ENCODE data around the gene FAM20C. TPM values are rescaled to one million over a fixed set of nuclear protein-coding genes. Genes with fewer than 3 reads are reported as not detected.

The FAM20C gene
- total and polyA plus RNA-seq, 7 donors: 3.0 to 51.3 (median 21.0) TPM

GRCh38 chr7:258476-259190 is 66.3 kb downstream of the FAM20C start:
- no peaks in the 10 kb centered on the region for H3K9me3 ChIP-seq
- H3K27ac ChIP-seq: no peak overlapping the region
- no peaks in the 10 kb centered on the region for H3K4me1 ChIP-seq
- TF ChIP-seq POLR2AphosphoS5 (IDR thresholded peaks at IDR 0.05): no peak
- no peak overlapping the region for H3K4me3 ChIP-seq
- H3K27me3 ChIP-seq: no peaks in the 10 kb centered on the region
- peaks cover 40 to 79% (median 55%) of the 10 kb centered on the region in 4 donors for H3K36me3 ChIP-seq
- no peak for DNase-seq
- intact Hi-C loops (cut with DNase I): no loop called here
- WGBS, 2 donors: 95 to 96% methylated on average over 31 of the region's 31 CpGs

DNA sequence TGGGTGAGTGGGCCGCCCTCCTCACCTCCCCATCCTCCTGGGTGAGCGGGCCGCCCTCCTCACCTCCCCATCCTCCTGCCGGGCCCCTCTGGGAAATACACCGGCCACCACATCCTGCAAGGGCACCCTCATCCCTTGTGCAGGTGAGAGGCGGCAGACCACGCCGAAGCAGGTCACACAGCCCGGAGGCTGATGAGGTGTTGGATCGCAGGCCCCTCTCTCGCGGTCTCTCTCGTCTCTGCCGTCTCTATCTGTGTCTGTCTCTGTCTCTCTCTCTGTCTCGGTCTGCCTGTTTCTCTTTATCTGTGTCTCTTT is 66.8 kb downstream of the FAM20C start:
- Histone ChIP-seq H3K36me3 (peaks cover 40 to 74% (median 53%) of the 10 kb centered on the region in 4 donors), H3K4me3 (no peak overlapping the region), H3K27me3 (no peaks in the 10 kb centered on the region), H3K4me1 (no peaks in the 10 kb centered on the region), H3K9me3 (no peaks in the 10 kb centered on the region), H3K27ac (no peak overlapping the region)
- TF ChIP-seq POLR2A (IDR thresholded peaks at IDR 0.05) (no peak), POLR2AphosphoS5 (IDR thresholded peaks at IDR 0.05) (no peak), EP300 (IDR thresholded peaks at IDR 0.05) (no peak), CTCF (IDR thresholded peaks at IDR 0.05) (no peak)
- WGBS, 2 donors: 96 to 97% methylated on average over 15 of the region's 15 CpGs
- DNase-seq: no peak
- intact Hi-C loops (cut with DNase I): no loop called here

- peaks cover 40 to 66% (median 52%) of the 10 kb centered on the region in 4 donors for H3K36me3 ChIP-seq
These were observed 67.5 kb downstream of the FAM20C start for GRCh38 chr7:259751-260405.

DNA sequence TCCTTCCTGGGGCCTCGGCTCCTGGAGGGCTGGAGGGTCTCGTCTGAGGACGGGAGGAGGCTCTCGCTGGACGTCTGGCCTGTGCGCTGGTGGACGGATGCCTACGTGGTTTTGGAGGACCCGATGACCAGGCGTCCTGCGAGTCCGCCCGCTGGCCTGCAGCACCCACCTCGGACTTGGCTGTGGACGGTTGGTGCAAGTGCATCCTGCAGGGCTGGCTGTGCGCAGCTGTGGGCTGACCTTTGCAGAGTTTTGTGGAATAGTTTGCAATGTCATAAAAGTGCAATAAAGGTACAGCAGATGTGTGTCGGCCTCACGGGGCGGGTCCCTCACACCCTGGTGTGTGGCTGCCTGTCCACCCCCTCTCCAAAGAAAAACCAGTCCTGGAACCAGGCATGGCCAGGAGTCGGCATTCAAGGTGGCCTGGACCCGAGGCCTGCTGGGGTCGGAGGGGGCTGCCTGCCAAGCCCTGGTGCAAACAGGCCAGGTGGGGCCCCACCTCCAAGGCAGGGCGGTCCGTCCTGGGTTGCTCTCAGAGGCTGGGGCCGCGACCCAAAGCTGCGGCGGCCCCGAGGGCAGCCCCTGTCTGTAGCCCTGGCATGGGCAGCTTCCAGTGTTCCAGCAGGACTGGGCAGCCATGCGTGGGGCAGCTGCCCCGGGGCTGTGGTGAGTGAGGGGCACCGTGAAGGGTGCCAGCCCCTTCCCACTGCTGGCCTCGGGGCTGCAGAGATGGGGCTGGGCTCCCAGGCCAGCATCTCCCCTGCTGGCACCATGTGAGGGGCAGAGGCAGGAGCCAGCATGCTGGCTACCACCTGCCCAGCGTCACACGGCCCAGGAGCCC is 68.3 kb downstream of the FAM20C start:
- no peaks in the 10 kb centered on the region for H3K4me1 ChIP-seq
- TF ChIP-seq CTCF (IDR thresholded peaks at IDR 0.05) (no peak), POLR2AphosphoS5 (IDR thresholded peaks at IDR 0.05) (peak in 1 of 4 donors; percentile 30), EP300 (IDR thresholded peaks at IDR 0.05) (no peak), POLR2A (IDR thresholded peaks at IDR 0.05) (no peak)
- 30 to 73% methylated on average over 35 of the region's 35 CpGs for WGBS, 2 donors
- H3K4me3 ChIP-seq: no peak overlapping the region
- H3K9me3 ChIP-seq: no peaks in the 10 kb centered on the region
- no peak for DNase-seq
- peaks cover 38 to 58% (median 48%) of the 10 kb centered on the region in 4 donors for H3K36me3 ChIP-seq
- no peak overlapping the region for H3K27ac ChIP-seq
- no peaks in the 10 kb centered on the region for H3K27me3 ChIP-seq
- intact Hi-C loops (cut with DNase I): no loop called here

More at GRCh38 chr7:259751-260405, 67.5 kb downstream of the FAM20C start:
- whole genome bisulfite sequencing, 2 donors: 87 to 91% methylated on average over 44 of the region's 44 CpGs
- no peak for DNase-seq
- Histone ChIP-seq H3K4me1 (no peaks in the 10 kb centered on the region), H3K4me3 (no peak overlapping the region), H3K9me3 (no peaks in the 10 kb centered on the region), H3K27me3 (no peaks in the 10 kb centered on the region), H3K27ac (no peak overlapping the region)
- intact Hi-C loops (cut with DNase I): no loop called here
- no peak for TF ChIP-seq POLR2A (IDR thresholded peaks at IDR 0.05)
- no peak for TF ChIP-seq EP300 (IDR thresholded peaks at IDR 0.05)
- TF ChIP-seq POLR2AphosphoS5 (IDR thresholded peaks at IDR 0.05): no peak
- no peak for TF ChIP-seq CTCF (IDR thresholded peaks at IDR 0.05)
